ENCODE results near the gene KCND2. TPM values are rescaled to one million over a fixed set of nuclear protein-coding genes. Genes with fewer than 3 reads are reported as not detected.
"Not testable (repeated sequence)": the region's sequence is repeated elsewhere in the genome, so short reads cannot be mapped to it uniquely, and the experiment has no call there.

KCND2 gene
- total RNA-seq, 1 experiment from 2014 or later = 0.72 TPM

DNA sequence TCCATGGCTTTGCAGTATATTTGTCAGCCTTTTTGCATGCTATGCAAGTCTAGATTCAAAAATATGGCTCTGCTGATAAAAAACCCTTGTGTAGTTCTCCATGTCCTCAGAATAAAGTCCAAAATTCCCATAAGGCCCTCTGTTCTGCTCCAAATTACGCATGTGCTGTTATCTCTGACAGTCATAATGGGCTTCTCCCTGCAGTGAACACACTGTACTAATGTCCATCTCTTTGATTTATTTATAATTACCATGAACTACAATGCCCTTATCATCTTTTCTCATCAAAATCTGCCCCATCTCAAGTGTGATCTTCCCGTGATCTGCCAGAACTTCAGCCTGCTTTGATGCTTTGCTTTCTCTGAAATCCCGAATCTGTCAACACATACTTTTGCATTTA is 497.2 kb downstream of the KCND2 start:
- DNase-seq = no peak
- TF ChIP-seq EZH2 (IDR thresholded peaks at IDR 0.05; ENCODE audit: low read depth) = no peak
- TF ChIP-seq, protein P1, sequence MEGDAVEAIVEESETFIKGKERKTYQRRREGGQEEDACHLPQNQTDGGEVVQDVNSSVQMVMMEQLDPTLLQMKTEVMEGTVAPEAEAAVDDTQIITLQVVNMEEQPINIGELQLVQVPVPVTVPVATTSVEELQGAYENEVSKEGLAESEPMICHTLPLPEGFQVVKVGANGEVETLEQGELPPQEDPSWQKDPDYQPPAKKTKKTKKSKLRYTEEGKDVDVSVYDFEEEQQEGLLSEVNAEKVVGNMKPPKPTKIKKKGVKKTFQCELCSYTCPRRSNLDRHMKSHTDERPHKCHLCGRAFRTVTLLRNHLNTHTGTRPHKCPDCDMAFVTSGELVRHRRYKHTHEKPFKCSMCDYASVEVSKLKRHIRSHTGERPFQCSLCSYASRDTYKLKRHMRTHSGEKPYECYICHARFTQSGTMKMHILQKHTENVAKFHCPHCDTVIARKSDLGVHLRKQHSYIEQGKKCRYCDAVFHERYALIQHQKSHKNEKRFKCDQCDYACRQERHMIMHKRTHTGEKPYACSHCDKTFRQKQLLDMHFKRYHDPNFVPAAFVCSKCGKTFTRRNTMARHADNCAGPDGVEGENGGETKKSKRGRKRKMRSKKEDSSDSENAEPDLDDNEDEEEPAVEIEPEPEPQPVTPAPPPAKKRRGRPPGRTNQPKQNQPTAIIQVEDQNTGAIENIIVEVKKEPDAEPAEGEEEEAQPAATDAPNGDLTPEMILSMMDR (conservative IDR thresholded peaks at IDR 0.05) = no peak
- Histone ChIP-seq H4K20me1 (ENCODE audit: insufficient read depth) (no peaks in the 10 kb centered on the region), H3K27ac (no peak overlapping the region), H3K9me3 (ENCODE audit: insufficient read depth, low read depth) (no peaks in the 10 kb centered on the region), H3K4me2 (no peak overlapping the region), H3F3A (ENCODE audit: insufficient read depth, low read depth) (no peaks in the 10 kb centered on the region), H3K36me3 (ENCODE audit: low read depth) (no peaks in the 10 kb centered on the region), H3K79me2 (ENCODE audit: low read depth) (no peaks in the 10 kb centered on the region), H2AFZ (no peak overlapping the region), H3K27me3 (ENCODE audit: insufficient read depth, low read depth) (no peaks in the 10 kb centered on the region), H3K4me3 (no peak overlapping the region), H3K9me2 (ENCODE audit: insufficient read depth) (no peaks in the 10 kb centered on the region), H3K4me1 (replicated peaks; ENCODE audit: insufficient read depth) (no peaks in the 10 kb centered on the region)
- no TSS peak for BruUV-seq (replicated peaks)
- ChIA-PET POLR2A (ENCODE audit: unreplicated experiment) (no interaction called here), CTCF (no interaction called here)
- intact Hi-C loops (cut with micrococcal nuclease; ENCODE audit: unreplicated experiment) = no loop called here

DNA sequence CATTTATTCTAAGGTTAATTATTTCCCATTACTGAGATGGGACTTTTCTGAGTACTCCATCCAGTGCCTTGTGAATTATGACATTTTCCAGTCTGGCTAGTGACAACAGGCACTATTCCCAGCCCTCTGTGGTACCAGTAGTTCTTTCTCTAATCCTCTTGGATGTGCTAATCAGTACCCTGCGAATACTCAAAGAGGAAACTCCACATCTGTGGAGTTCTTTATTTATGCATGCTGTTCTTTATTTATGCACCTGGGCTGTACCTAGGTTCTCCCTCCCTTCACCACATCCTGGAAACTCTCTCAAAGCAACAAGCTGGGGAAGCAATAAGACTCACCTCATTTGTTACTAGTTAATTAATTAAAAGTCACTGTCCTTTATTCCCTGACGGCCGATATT is 501.5 kb downstream of the KCND2 start:
- DNase-seq = no peak
- H4K20me1 ChIP-seq (ENCODE audit: insufficient read depth) = no peaks in the 10 kb centered on the region
- H2AFZ ChIP-seq = no peak overlapping the region
- no peaks in the 10 kb centered on the region for H3F3A ChIP-seq (ENCODE audit: insufficient read depth, low read depth)
- intact Hi-C loops (cut with micrococcal nuclease; ENCODE audit: unreplicated experiment) = no loop called here
- POLR2A ChIA-PET (ENCODE audit: unreplicated experiment) = no interaction called here
- no peaks in the 10 kb centered on the region for H3K4me1 ChIP-seq (replicated peaks; ENCODE audit: insufficient read depth)
- H3K79me2 ChIP-seq (ENCODE audit: low read depth) = no peaks in the 10 kb centered on the region
- TF ChIP-seq EZH2 (IDR thresholded peaks at IDR 0.05; ENCODE audit: low read depth) = no peak
- TF ChIP-seq, protein P1 (conservative IDR thresholded peaks at IDR 0.05) = no peak
- H3K9me3 ChIP-seq (ENCODE audit: insufficient read depth, low read depth) = no peaks in the 10 kb centered on the region
- no peaks in the 10 kb centered on the region for H3K36me3 ChIP-seq (ENCODE audit: low read depth)
- no peak overlapping the region for H3K4me3 ChIP-seq
- H3K27ac ChIP-seq = no peak overlapping the region
- no peak overlapping the region for H3K4me2 ChIP-seq
- H3K27me3 ChIP-seq (ENCODE audit: insufficient read depth, low read depth) = no peaks in the 10 kb centered on the region
- CTCF ChIA-PET = no interaction called here
- no peaks in the 10 kb centered on the region for H3K9me2 ChIP-seq (ENCODE audit: insufficient read depth)
- no TSS peak for BruUV-seq (replicated peaks)

DNA sequence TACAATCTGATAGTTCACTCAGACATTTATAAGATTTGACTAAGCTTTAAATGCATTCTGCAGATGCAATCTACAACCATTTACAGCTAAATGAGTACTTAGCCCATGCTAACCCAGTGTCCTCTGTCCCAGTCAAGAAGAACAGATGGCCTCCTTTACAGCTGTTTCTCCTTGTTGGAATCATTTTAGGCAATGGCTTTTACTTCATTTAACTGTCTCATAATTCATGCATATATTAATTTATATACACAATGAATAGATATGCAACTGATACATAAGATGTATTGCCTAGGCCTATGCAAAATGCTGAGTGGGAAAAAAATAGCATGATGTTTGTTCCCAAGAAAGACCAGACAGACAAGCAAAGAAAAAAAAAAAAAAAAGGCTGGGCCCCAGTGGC is 502.8 kb downstream of the KCND2 start:
- no peak overlapping the region for H3K27ac ChIP-seq
- TF ChIP-seq, protein P1 (conservative IDR thresholded peaks at IDR 0.05) = no peak
- no peak for TF ChIP-seq EZH2 (IDR thresholded peaks at IDR 0.05; ENCODE audit: low read depth)
- POLR2A ChIA-PET (ENCODE audit: unreplicated experiment) = no interaction called here
- H2AFZ ChIP-seq = no peak overlapping the region
- no peaks in the 10 kb centered on the region for H3K9me3 ChIP-seq (ENCODE audit: insufficient read depth, low read depth)
- no peaks in the 10 kb centered on the region for H3F3A ChIP-seq (ENCODE audit: insufficient read depth, low read depth)
- H3K27me3 ChIP-seq (ENCODE audit: insufficient read depth, low read depth) = no peaks in the 10 kb centered on the region
- no peaks in the 10 kb centered on the region for H3K36me3 ChIP-seq (ENCODE audit: low read depth)
- H3K4me2 ChIP-seq = no peak overlapping the region
- no peaks in the 10 kb centered on the region for H4K20me1 ChIP-seq (ENCODE audit: insufficient read depth)
- no peaks in the 10 kb centered on the region for H3K9me2 ChIP-seq (ENCODE audit: insufficient read depth)
- no peaks in the 10 kb centered on the region for H3K4me1 ChIP-seq (replicated peaks; ENCODE audit: insufficient read depth)
- H3K4me3 ChIP-seq = no peak overlapping the region
- no peaks in the 10 kb centered on the region for H3K79me2 ChIP-seq (ENCODE audit: low read depth)
- BruUV-seq (replicated peaks) = no TSS peak
- intact Hi-C loops (cut with micrococcal nuclease; ENCODE audit: unreplicated experiment) = no loop called here
- CTCF ChIA-PET = no interaction called here
- no peak for DNase-seq

DNA sequence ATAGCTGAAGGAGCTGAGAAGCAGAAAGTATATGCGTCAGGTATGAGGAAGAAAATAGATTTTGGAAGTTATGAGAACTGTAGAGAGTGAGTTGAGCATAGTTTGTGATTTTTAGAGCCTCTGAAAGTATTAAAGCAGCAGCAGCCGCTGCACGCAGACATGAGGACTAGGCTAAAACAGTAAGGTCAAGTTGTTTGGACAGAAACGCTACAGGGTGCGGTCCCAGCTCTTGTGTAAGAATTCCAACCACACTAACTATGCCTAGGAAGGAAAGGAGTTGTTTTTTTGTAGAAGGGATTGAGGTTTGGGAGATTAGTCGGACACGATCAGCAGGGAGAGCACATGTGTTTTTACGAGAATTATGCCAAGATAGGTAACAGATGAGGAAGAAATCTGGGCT is 506.1 kb downstream of the KCND2 start:
- H4K20me1 ChIP-seq (ENCODE audit: insufficient read depth); POLR2A ChIA-PET (ENCODE audit: unreplicated experiment); H3K4me2 ChIP-seq; H3K27me3 ChIP-seq (ENCODE audit: insufficient read depth, low read depth); DNase-seq; H3K36me3 ChIP-seq (ENCODE audit: low read depth); BruUV-seq (replicated peaks); H2AFZ ChIP-seq; intact Hi-C loops (cut with micrococcal nuclease; ENCODE audit: unreplicated experiment); H3F3A ChIP-seq (ENCODE audit: insufficient read depth, low read depth); H3K79me2 ChIP-seq (ENCODE audit: low read depth); H3K27ac ChIP-seq; CTCF ChIA-PET; H3K4me1 ChIP-seq (replicated peaks; ENCODE audit: insufficient read depth); H3K4me3 ChIP-seq; H3K9me2 ChIP-seq (ENCODE audit: insufficient read depth); H3K9me3 ChIP-seq (ENCODE audit: insufficient read depth, low read depth): not testable (repeated sequence)

DNA sequence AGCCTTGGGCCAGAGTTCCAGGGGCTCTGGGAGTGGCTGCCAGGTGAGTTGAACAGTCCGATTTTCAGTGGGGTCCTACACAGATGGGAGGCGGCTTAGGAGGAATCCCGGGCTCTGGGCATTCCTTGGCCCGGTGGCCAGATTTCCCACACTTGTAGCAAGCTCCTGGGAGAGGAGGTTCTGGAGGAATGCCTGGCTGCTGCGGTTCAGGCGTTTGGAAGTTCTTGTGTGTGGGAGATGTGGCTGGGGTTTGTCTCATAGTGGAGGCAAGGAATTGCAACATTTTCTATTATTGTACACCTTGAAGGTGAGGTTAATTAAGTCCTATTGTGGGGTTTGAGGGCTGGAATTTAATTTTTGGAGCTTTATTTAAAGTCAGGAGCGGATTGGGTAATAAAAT is 507.5 kb downstream of the KCND2 start:
- H3K27me3 ChIP-seq (ENCODE audit: insufficient read depth, low read depth); DNase-seq; intact Hi-C loops (cut with micrococcal nuclease; ENCODE audit: unreplicated experiment); H3K4me2 ChIP-seq; H2AFZ ChIP-seq; BruUV-seq (replicated peaks); H3K27ac ChIP-seq; H3K4me3 ChIP-seq; H3K9me2 ChIP-seq (ENCODE audit: insufficient read depth); POLR2A ChIA-PET (ENCODE audit: unreplicated experiment); H3K4me1 ChIP-seq (replicated peaks; ENCODE audit: insufficient read depth); H4K20me1 ChIP-seq (ENCODE audit: insufficient read depth); H3K79me2 ChIP-seq (ENCODE audit: low read depth); H3K36me3 ChIP-seq (ENCODE audit: low read depth); CTCF ChIA-PET; H3F3A ChIP-seq (ENCODE audit: insufficient read depth, low read depth); H3K9me3 ChIP-seq (ENCODE audit: insufficient read depth, low read depth): not testable (repeated sequence)
